ENCODE results near the gene WWOX.

- TF ChIP-seq ZNF274 (IDR thresholded peaks at IDR 0.05; ENCODE audit: low read depth, low read length): no peak
- TF ChIP-seq YY1 (IDR thresholded peaks at IDR 0.05; ENCODE audit: insufficient read depth, insufficient read length): no peak
- TF ChIP-seq SUZ12 (IDR thresholded peaks at IDR 0.05; ENCODE audit: extremely low read depth, insufficient read depth, insufficient read length): no peak
Observed at GRCh38 chr16:78307824-78308528, 208.5 kb downstream of the WWOX start.

Data from NT2/D1 (cell line).